ENCODE results near the gene UNC45B. TPM values are rescaled to one million over a fixed set of nuclear protein-coding genes. Genes with fewer than 3 reads are reported as not detected.

Gene UNC45B
- total and polyA plus RNA-seq, 2 of the 8 experiments (the other 6 are each of a cell fraction or from before 2014, with no cell fraction given) = 0.06 to 0.15 TPM

GRCh38 chr17:35132099-35132498 is 15.5 kb upstream of the UNC45B start (continued):
- TF ChIP-seq CHD7 (IDR thresholded peaks at IDR 0.05; ENCODE audit: insufficient replicate concordance, low read length) = no peak
- no peak for TF ChIP-seq CBX8 (IDR thresholded peaks at IDR 0.05; ENCODE audit: borderline replicate concordance, low read depth, low read length)
- no peak for TF ChIP-seq KDM5A (IDR thresholded peaks at IDR 0.05; ENCODE audit: low read length)
- no peak for TF ChIP-seq ASH2L (IDR thresholded peaks at IDR 0.05; ENCODE audit: low read length)
- TF ChIP-seq HDAC2 (IDR thresholded peaks at IDR 0.05; ENCODE audit: borderline replicate concordance in 1 of 2, low read depth in 2 of 2, low read length in 2 of 2) = no peak
- no peak for TF ChIP-seq SP1 (IDR thresholded peaks at IDR 0.05; ENCODE audit: low read depth, low read length)
- no peak for TF ChIP-seq EZH2 (IDR thresholded peaks at IDR 0.05; ENCODE audit: low read depth, low read length, severe bottlenecking)
- TF ChIP-seq POLR2AphosphoS5 (IDR thresholded peaks at IDR 0.05; ENCODE audit: low read depth, low read length) = no peak
- TF ChIP-seq RAD21 (IDR thresholded peaks at IDR 0.05 in 1 of 2, conservative IDR thresholded peaks at IDR 0.05 in 1 of 2; ENCODE audit: low read depth in 2 of 2, low read length in 2 of 2) = no peak
- no peak for TF ChIP-seq RFX5 (IDR thresholded peaks at IDR 0.05; ENCODE audit: borderline replicate concordance, low read depth, low read length)
